Ishikawa (cell line): ENCODE results near the gene AP3S2.

Experiments used
- CEBPB ChIP-seq: IDR thresholded peaks from 2 replicates; pipeline ENCODE4 v1.6.1; 2012
- CREB1 ChIP-seq: IDR thresholded peaks from 2 replicates; pipeline ENCODE4 v1.6.1; 2012; ENCODE audit warnings: low read depth
- EP300 ChIP-seq: IDR thresholded peaks from 2 replicates; pipeline ENCODE4 v1.6.1; 2012; ENCODE audit warnings: borderline replicate concordance
- FOXM1 ChIP-seq: IDR thresholded peaks from 2 replicates; pipeline ENCODE4 v1.6.1; 2012; ENCODE audit warnings: low read depth, borderline replicate concordance
- RAD21 ChIP-seq: IDR thresholded peaks from 2 replicates; pipeline ENCODE4 v1.6.1; 2012; ENCODE audit warnings: low read depth
- TEAD4 ChIP-seq: IDR thresholded peaks from 2 replicates; pipeline ENCODE4 v1.6.1; 2012
- ZBTB7A ChIP-seq: IDR thresholded peaks from 2 replicates; pipeline ENCODE4 v1.6.1; 2012; ENCODE audit warnings: low read depth
- TF ChIP-seq, protein P1 (sequence below): IDR thresholded peaks from 2 replicates; pipeline ENCODE4 v1.6.1; 2012
- TF ChIP-seq, protein P2 (sequence below): IDR thresholded peaks from 2 replicates; pipeline ENCODE4 v1.6.1; 2012; ENCODE audit warnings: low read depth, mild to moderate bottlenecking
- TF ChIP-seq, protein P3 (sequence below): IDR thresholded peaks from 2 replicates; pipeline ENCODE4 v1.6.1; 2012

- no peak for TF ChIP-seq EP300
- TF ChIP-seq RAD21, result no peak
- TF ChIP-seq, protein P1, sequence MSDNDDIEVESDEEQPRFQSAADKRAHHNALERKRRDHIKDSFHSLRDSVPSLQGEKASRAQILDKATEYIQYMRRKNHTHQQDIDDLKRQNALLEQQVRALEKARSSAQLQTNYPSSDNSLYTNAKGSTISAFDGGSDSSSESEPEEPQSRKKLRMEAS, result no peak
- no peak for TF ChIP-seq CREB1
- no peak for TF ChIP-seq ZBTB7A
- TF ChIP-seq, protein P2, sequence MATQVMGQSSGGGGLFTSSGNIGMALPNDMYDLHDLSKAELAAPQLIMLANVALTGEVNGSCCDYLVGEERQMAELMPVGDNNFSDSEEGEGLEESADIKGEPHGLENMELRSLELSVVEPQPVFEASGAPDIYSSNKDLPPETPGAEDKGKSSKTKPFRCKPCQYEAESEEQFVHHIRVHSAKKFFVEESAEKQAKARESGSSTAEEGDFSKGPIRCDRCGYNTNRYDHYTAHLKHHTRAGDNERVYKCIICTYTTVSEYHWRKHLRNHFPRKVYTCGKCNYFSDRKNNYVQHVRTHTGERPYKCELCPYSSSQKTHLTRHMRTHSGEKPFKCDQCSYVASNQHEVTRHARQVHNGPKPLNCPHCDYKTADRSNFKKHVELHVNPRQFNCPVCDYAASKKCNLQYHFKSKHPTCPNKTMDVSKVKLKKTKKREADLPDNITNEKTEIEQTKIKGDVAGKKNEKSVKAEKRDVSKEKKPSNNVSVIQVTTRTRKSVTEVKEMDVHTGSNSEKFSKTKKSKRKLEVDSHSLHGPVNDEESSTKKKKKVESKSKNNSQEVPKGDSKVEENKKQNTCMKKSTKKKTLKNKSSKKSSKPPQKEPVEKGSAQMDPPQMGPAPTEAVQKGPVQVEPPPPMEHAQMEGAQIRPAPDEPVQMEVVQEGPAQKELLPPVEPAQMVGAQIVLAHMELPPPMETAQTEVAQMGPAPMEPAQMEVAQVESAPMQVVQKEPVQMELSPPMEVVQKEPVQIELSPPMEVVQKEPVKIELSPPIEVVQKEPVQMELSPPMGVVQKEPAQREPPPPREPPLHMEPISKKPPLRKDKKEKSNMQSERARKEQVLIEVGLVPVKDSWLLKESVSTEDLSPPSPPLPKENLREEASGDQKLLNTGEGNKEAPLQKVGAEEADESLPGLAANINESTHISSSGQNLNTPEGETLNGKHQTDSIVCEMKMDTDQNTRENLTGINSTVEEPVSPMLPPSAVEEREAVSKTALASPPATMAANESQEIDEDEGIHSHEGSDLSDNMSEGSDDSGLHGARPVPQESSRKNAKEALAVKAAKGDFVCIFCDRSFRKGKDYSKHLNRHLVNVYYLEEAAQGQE, result no peak
- TF ChIP-seq CEBPB, result no peak; the same call in 1 of the 2 replicates
- TF ChIP-seq, protein P3, sequence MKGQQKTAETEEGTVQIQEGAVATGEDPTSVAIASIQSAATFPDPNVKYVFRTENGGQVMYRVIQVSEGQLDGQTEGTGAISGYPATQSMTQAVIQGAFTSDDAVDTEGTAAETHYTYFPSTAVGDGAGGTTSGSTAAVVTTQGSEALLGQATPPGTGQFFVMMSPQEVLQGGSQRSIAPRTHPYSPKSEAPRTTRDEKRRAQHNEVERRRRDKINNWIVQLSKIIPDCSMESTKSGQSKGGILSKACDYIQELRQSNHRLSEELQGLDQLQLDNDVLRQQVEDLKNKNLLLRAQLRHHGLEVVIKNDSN, result no peak
- TF ChIP-seq TEAD4, result no peak
- TF ChIP-seq FOXM1, result no peak
Observed at GRCh38 chr15:89794627-89795241, 99.1 kb downstream of the AP3S2 start.
